GM12872 (cell line): Measurements from ENCODE around the gene TBX10.

Source experiments
- TF ChIP-seq, protein P1 (sequence below): IDR thresholded peaks from 3 replicates; pipeline ENCODE4 v1.5.1; 2011; ENCODE audit warnings: low read depth, mild to moderate bottlenecking, low read length, moderate library complexity; ENCODE audit not compliant: insufficient read depth

TBX10 gene

DNA sequence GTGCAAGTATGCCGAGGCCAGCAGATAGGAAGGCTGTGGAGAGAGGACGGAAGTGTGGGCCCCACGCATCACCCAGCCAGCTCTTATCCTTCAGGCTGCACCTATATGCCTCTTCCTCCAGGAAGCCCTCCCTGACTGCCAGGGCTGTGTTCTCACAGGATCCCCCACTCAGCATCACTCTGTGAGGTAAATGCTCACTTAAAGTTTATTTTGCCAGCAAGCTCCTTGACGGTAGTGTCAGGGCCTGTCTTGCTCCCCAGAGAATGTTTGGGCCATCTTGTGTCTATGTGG is 4.4 kb downstream of the TBX10 start:
- TF ChIP-seq, protein P1, sequence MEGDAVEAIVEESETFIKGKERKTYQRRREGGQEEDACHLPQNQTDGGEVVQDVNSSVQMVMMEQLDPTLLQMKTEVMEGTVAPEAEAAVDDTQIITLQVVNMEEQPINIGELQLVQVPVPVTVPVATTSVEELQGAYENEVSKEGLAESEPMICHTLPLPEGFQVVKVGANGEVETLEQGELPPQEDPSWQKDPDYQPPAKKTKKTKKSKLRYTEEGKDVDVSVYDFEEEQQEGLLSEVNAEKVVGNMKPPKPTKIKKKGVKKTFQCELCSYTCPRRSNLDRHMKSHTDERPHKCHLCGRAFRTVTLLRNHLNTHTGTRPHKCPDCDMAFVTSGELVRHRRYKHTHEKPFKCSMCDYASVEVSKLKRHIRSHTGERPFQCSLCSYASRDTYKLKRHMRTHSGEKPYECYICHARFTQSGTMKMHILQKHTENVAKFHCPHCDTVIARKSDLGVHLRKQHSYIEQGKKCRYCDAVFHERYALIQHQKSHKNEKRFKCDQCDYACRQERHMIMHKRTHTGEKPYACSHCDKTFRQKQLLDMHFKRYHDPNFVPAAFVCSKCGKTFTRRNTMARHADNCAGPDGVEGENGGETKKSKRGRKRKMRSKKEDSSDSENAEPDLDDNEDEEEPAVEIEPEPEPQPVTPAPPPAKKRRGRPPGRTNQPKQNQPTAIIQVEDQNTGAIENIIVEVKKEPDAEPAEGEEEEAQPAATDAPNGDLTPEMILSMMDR: no peak

DNA sequence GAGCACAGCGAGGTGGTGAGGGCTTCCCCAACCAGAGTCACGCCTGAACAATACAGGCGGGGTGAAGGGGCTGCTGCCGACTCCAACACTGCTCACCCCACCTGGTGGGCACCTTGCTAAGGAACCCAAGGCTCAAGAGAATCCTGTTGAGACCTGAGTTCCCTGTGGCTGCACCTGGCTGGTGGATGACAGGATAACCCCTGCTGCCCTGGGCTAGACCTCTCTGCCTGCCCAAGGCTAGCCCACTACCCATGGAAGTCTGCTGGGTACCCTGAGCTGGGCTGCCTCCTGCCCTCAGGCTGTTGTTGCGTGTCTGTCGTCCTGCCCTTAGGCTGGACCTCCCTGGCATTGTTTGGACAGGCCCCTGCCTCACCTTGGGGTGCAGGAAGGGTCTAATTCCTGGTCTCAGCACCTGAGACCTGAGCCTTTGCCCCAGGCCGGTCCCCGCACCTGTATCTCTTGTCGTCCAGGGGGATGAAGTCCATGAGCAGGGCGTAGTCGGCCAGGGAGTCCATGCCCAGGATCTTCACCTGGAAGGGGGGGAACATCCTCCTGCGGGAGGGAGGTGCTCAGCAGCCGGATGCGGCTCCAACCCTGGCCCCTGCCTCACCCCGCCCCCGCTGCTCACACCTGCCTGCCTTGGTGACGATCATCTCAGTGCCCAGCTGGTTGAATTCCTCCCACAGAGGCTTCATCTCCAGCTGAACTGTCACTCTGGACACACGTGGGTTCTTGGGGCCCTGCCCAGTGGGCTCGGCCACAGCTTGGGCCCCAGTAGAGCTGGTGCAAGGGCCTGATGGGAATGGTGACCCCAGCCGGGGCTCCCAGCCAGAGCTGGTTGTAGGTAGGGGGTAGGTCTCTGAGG is 5.0 kb downstream of the TBX10 start:
- TF ChIP-seq, protein P1: no peak

DNA sequence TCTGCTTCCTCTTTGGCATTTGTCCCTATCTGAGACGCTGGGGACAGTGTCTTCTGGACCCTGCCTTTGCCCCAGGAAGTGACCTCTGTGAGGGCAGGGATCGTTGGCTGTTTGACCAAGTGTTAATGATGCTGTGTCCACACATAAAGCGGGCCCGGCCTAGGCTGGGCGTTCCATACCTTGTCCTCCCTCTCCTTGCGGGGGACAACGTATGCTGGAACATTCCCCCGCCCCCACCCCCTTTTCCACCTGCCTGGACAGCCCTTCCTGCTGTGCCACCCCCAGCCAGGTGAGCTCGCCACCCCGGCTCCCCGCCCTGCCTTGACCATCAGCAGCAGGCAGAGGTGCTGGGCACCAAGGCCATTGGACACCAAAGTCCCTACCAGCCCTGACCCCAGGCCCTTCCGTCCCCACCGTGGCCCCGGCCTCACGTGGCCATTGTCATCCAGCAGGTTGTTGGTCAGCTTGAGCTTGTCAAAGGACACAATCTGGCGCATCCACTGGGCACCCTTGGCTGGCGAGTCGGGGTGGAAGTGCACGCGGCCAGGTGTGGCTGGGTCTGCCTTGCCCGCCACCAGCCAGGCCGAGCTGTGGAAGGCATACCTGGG is 5.7 kb downstream of the TBX10 start:
- TF ChIP-seq, protein P1: no peak

DNA sequence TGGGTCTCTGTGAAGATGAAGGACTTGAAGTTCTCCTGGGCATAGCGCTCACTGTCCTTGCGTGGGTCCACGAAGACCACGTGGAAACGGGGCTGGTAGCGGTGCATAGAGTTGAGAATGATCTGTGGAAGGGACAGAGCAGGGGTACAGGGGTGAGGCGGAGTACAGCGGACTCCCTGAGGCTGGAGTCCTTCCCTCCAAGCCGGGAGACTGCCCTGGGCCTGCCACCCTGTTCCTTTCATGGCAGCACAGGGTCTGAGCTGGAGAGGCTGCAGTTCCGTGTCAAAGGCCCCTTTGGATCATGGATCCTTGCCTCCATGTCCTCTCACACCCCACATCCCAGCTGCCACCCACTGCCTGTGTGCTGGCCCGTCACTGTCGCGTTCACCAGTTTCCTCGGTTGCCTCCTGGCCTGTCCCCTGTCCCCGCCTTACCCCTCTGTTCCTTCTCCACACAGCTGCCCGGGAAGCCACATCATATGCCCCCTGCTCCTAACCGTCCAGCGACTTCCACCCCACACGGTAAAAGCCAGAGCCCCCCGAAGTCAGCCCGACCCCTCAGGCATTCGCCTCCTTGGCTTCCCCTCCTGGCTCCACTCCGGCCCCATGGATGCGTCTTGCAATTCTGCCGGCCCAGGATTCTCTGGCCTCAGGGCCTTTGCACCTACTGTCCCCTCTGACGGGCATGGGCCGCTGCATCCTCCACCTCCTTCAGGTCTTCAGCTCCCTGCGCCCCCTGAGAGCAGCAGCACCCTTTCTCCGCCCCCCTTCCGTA is 6.4 kb downstream of the TBX10 start:
- TF ChIP-seq, protein P1: no peak

DNA sequence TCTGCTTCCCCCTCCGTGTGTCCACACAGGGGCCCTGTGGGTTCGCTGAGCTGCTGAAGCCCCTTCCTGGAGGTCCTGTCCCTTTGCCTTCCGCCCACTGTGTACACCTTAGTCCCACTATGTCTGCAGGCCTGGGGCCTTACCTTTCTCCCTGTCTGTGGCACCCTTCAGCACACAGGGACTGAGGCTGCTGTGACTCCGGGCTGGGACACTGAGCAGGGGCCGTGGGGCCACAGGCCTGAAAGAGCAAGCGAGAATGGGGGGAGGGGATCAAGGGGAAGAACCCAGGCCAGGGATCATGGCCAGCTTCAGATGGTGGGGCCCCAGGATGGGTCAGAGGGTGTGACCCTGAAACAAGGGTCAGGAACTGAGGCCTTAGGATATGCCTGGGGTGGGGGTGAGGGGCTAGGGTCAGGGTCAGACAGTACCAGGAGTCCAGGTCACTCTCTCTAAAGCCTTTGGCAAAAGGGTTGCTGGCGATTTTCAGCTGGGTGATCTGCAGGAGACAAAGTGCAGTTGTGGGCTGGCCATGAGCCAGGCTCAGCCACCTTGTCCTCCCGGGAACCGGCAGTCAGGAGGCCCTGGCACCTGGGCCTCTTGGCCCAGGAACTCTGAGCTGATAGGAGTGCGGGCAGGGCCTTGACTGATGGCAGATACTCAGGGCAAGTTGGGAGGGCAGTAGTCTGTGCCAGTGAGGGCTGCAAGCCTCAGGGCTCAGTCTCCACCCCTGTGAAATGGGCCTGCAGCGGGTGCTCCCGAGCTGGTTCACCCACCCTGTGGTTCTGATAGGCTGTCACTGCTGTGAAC is 7.2 kb downstream of the TBX10 start:
- TF ChIP-seq, protein P1: no peak

DNA sequence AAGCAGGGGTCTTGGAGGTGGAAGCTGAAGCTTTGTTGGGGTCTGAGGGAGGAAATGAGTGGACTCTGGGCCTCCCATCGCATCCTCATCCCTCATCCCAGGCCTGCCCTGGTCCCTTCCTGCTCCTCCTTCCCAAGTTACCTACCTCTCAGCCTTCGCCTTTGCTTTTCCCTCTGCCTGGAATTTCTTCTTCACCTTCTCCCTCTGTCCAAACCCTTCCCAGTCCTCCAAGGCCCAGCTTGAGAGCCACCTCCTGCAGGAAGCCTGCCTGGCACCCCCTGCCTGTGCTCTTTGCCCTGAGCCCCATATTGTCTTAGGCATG is 7.7 kb downstream of the TBX10 start:
- TF ChIP-seq, protein P1: no peak

DNA sequence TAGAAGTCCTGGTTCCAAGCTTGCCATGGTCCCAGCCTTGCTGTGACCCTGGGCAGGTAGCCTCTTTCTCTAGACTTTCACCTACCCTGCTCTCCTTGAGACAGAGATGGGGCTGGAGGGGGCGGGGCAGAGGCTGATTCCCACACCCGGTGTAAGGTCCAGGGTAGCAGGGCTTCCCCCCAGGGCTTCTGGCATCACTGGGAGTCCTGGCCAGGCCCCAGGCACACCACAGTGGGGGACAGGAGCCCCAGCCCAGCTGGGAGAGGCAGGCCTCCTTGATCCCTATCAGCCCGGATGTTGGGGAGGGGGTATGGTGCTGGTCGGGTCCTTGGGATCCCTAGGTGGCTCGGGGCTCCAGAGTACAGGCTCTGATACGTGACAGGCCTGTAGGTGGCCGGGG is 8.2 kb downstream of the TBX10 start:
- TF ChIP-seq, protein P1: no peak
